Skin of body (tissue), 2 donors: Measurements from ENCODE around the gene ZNF213. TPM values are rescaled to one million over a fixed set of nuclear protein-coding genes. Genes with fewer than 3 reads are reported as not detected.

Experiments
- DNase-seq: peaks from one replicate; lab custom pipeline; 2025; lab: John Stamatoyannopoulos, UW
- total RNA-seq: library from RNA; depleted of rRNA; stranded (reverse); fragments of >200 nt; gene quantifications from one replicate; pipeline ENCODE4 v1.2.3, GENCODE V29; 2014

ZNF213 gene, protein sequence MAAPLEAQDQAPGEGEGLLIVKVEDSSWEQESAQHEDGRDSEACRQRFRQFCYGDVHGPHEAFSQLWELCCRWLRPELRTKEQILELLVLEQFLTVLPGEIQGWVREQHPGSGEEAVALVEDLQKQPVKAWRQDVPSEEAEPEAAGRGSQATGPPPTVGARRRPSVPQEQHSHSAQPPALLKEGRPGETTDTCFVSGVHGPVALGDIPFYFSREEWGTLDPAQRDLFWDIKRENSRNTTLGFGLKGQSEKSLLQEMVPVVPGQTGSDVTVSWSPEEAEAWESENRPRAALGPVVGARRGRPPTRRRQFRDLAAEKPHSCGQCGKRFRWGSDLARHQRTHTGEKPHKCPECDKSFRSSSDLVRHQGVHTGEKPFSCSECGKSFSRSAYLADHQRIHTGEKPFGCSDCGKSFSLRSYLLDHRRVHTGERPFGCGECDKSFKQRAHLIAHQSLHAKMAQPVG
- 4.0 TPM for total RNA-seq

- DNase-seq, result peak; percentile 97
Measured at GRCh38 chr16:3134338-3135125, at the start of gene ZNF213. Gene ZNF213, plus strand, starts transcription at chr16:3135029. Its CDS starts 2,252 bp downstream, at chr16:3137281.

DNA sequence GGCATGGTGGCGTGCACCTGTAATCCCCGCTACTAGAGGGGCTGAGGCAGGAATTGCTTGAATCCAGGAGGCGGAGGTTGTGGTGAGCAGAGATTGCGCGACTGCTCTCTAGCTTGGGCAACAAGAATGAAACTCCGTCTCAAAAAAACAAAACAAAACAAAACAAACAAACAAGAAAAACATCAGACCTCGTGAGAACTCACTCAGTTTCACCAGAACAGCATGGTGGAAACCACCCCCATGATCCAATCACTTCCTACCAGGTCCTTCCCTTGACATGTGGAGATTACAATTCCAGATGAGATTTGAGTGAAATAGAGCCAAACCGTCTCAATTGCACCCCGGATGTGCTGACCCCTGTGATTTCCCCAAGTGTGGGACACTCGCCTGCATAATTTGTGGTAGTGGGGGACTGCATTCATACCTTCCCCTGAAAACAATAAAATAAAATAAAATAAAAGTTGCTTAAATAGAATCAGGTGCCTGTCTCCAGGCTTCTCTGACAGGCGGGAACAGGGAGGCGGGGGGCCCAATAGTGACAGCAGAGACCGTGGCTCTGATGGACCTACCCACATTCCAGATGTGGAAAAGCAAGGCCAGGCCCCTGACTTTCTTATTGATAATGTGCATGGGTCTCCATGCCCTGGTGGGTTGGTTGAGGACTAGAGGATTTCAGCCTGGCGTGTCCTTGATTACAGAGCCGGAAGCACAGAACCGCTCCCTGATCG, 48.8 kb upstream of the ZNF213 start:
- no peak for DNase-seq

GRCh38 chr16:3086596-3087242, 48.1 kb upstream of the ZNF213 start:
- DNase-seq, result no peak

GRCh38 chr16:3087243-3088235, 47.3 kb upstream of the ZNF213 start:
- DNase-seq, result peak; percentile 41

DNA sequence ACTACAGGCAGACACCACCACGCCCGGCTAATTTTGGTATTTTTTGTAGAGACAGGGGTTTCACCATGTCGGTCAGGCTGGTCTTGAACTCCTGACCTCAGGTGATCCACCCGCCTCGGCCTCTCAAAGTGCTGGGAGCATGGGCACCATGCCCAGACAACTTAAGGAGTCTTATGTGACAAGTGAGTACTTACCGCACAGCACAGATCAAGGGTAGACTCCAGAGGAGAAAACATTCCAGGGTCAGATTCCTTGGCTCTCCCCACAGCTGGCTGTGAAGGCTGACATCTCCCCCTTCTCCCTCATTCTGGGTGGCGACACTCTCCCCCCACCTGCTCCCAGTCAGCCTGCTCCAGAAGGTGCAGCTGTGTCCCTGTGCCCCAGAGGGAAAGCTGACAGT, 46.4 kb upstream of the ZNF213 start:
- DNase-seq, result no peak

DNA sequence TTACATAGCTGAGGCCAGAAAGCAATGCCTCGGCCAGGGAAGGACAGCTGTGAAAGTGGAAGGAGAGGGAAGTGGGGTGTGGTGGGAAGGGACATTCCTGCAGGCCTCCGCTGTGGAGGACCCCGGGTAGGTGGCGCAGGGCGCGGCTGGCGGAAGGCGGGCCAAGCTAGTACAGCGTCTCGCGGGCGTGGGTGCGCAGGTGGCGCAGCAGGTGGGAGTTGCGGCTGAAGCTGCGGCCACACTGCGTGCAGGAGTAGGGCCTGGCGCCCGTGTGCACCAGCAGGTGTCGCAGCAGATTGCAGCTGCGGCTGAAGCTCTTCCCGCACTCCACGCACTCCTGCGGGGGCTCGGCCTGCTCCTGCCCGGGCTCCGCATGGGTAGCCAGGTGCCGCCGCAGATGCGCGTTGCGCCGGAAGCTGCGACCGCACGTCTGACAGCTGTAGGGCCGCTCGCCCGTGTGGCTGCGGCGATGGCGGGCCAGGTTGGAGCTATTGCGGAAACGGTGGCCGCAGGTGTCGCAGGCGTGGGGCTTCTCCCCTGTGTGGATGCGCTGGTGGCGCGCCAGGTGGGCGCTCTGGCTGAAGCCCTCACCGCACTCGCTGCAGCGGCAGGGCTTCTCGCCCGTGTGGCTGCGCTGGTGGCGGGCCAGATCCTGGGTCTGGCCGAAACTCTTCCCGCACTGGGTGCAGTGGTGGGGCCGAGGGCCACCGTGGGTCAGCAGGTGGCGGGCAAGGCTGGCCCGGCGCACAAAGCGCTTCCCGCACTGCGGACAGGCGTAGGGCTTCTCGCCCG, 45.7 kb upstream of the ZNF213 start:
- DNase-seq, result no peak

DNA sequence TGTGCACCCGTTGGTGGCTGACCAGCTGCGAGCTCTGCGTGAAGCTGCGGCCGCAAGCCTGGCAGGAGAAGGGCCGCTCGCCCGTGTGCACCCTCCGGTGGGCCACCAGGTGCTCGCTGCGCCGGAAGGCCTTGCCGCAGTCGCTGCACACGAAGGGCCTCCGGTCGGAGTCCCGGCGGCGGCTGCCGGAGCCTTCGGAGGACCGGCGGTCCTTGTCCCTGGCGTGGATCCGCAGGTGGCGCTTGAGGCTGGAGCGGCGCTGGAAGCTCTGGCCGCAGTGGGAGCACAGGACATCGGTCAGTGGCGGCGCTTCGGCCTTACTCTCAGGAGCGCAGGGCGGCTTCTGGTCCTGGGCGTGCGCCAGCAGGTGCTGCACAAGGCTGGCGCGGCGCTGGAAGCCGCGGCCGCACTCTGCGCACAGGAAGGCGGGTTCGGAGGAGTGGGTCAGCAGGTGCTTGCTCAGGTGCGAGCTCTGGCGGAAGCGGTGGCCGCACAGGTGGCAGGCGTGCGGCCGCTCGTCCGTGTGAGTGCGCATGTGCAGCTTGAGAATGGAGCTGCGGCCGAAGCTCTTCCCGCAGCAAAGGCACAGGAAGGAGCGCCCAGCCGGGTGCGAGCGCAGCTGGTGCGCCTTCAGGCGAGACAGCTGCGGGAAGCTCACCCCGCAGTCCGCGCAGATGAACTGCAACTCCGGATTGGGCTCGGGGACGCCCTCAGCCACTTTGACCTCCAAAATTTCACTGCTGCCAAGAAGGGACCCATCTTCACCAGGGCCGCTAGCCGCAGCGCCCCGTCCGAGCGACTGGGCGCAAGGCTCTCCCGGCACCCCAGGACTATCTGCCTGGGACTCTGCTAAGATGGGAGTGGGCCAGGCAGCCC, 44.9 kb upstream of the ZNF213 start:
- no peak for DNase-seq

GRCh38 chr16:3091551-3091950, 43.3 kb upstream of the ZNF213 start:
- no peak for DNase-seq

DNA sequence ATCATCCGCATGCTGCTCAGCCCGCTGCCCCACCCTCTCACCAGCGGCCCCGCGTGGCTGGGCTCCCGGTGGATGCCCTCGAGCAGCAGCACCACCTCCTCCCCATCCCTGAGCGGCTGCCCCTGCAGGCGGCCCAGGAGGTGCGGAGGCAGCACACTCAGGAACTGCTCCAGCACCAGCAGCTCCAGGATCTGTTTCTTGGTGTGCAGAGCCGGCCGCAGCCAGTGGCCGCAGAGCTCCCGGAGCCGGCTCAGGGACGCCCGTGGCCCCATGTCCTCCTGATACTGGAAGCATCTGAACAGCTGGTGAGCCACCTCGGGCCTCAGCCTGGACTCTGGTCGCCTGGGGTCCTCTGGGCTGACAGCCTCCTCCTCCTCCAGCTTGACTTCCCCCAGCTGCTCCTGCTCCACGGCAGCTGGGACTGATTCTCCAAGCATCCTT, 42.3 kb upstream of the ZNF213 start:
- DNase-seq, result no peak

DNA sequence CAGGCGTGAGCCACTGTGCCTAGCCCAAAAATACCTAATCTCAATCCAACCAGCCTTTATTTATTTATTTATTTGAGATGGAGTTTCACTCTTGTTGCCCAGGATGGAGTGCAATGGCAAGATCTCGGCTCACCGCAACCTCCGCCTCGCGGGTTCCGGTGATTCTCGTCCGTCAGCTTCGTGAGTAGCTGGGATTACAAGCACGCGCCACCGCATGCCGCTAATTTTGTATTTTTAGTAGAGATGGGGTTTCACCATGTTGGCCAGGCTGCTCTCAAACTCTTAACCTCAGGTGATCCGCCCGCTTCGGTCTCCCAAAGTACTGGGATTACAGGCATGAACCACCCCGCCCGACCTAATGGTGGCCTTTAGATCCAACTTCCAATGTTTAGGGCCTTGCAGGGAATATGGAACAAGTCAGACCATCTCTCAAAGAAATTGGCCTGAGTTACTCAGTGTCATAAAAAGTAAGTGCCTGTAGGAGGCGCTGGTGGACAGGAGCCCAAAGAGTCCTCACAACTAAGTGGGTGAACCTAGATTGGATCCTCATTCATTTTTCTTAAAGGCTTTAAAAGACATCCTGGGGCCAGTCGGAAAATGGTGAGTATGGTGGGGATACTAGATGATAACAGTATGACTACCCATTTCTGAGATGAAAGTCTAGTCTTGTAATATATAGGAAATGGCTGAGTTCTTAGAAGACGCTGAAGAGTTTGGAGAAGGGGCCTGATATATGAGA, 40.4 kb upstream of the ZNF213 start:
- no peak for DNase-seq

DNA sequence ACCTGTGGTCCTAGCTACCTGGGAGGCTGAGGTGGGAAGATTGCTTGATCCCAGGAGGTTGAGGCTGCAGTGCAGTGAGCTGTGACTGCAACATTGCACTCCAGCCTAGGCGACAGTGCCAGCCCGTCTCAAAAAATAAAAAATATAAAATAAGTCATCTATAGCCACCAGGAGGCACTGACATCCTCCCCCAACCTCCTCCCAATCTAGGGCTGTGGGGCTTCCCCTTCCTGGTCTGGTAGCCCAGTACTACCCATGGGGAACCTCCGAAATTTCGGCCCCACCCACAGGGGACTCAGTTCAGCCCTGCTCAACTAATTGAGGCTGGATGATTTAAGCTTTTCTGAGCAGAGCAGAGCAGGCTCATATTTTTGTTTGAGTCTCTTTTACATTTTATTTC, 39.0 kb upstream of the ZNF213 start:
- DNase-seq, result no peak

DNA sequence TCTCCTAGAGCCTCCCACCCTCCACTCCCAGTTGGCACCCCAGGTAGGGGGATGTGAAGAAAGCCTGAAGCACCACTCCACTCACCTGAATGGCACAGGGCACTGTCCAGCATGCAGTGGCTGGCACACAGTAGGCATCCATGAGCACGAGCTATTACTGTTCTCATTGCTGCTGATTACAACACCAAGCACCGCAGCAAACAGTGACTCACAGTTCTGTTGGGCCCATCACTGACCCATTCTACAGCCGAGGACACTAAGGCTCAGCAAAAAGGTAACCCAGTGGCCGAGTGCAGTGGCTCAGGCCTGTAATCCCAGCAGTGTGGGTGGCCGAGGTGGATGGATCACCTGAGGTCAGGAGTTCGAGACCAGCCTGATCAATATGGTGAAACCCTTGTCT, 38.5 kb upstream of the ZNF213 start:
- DNase-seq, result no peak

DNA sequence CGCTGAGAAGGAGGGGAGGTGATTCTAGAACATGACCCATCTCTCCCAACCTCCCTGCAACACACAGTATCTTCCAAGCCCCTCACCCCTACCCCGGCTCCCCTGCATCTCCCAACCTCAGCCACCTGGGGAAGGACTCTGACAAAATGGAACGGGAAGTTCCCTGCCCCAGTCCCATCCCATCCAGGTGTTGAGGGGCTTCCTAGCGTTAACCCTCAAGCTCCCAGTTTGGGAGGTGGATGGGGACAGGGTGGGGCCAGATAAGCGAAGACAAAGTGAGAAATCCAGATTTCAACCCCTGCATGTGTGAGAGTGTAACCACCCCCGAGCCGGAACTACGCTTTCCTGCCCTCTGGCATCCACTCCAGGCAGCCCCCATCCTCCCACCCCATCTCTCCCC, 37.6 kb upstream of the ZNF213 start:
- no peak for DNase-seq

GRCh38 chr16:3098459-3099394, 36.1 kb upstream of the ZNF213 start, which contains the start of gene ZSCAN10:
Gene ZSCAN10, minus strand, starts transcription at chr16:3099294. Its CDS starts 6,357 bp downstream, at chr16:3092937.
- DNase-seq, result no peak

DNA sequence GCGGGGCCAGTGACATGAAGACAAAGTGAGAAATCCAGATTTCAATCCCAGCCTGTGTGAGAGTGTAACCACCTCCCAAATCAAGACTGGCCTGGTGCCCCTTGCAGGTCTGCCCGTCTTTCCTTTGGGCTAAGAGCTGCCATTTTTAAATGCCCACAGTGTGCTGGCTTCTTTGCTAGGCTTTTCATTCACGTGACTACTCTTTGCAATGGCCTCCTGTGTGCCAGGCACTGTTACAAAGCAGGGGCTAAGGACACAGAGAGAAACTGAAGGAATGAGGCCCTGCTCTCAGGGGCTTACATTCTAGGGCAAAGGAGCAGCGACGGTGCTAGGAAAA, 35.5 kb upstream of the ZNF213 start:
- no peak for DNase-seq

- DNase-seq, result peak; percentile 75
Measured at GRCh38 chr16:3099732-3100499, 34.9 kb upstream of the ZNF213 start.
